ENCODE data around the gene PHGDH.
"Not testable (repeated sequence)": the region's sequence is repeated elsewhere in the genome, so short reads cannot be mapped to it uniquely, and the experiment has no call there.

Gene PHGDH

GRCh38 chr1:119680723-119681122 lies 31.0 kb upstream of the PHGDH start:
- DNase-seq (no peak), ATAC-seq (replicated peaks) (no peak)
- no peaks in the 10 kb centered on the region for H3K4me1 Mint-ChIP-seq (ENCODE audit: low read depth in 2 of 2)
- H3K4me3 Mint-ChIP-seq: no peak overlapping the region
- H3K9me3 Mint-ChIP-seq: no peaks in the 10 kb centered on the region
- H3K27ac Mint-ChIP-seq: no peak overlapping the region
- no peaks in the 10 kb centered on the region for H3K36me3 Mint-ChIP-seq (ENCODE audit: insufficient read depth)
- H3K27me3 Mint-ChIP-seq: peaks cover 18 to 28% of the 10 kb centered on the region in 2 donors

DNA sequence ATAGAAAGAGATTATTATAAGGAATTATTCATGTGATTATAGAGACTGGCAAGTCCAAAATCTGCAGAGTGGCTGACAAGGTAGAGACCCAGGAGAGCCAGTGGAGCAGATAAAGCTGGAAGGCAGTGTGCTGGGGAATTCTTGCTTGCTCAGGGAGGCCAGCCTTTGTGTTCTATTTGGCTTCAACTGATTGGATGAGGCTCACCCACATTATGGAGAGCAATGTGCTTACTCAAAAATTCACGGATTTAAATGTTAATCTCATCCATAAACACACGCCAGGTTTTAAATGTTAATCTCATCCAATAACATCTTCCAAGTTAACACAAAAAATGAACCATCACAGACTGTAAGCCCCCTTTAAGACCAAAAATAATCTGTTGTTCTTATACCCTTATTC lies 30.2 kb upstream of the PHGDH start:
- ATAC-seq (replicated peaks) (no peak), DNase-seq (no peak)
- Mint-ChIP-seq H3K9me3 (no peaks in the 10 kb centered on the region), H3K36me3 (ENCODE audit: insufficient read depth) (no peaks in the 10 kb centered on the region), H3K27me3 (peaks cover 18 to 20% of the 10 kb centered on the region in 2 donors), H3K27ac (no peak overlapping the region), H3K4me1 (ENCODE audit: low read depth in 2 of 2) (no peaks in the 10 kb centered on the region), H3K4me3 (no peak overlapping the region)

- no peaks in the 10 kb centered on the region for H3K9me3 Mint-ChIP-seq
- ATAC-seq (replicated peaks) (no peak), DNase-seq (no peak)
- no peaks in the 10 kb centered on the region for H3K36me3 Mint-ChIP-seq (ENCODE audit: insufficient read depth)
- H3K27ac Mint-ChIP-seq: no peak overlapping the region
- no peaks in the 10 kb centered on the region for H3K4me1 Mint-ChIP-seq (ENCODE audit: low read depth in 2 of 2)
- H3K27me3 Mint-ChIP-seq: peaks cover 15 to 18% of the 10 kb centered on the region in 2 donors
- no peak overlapping the region for H3K4me3 Mint-ChIP-seq
Measured at GRCh38 chr1:119682141-119682540, 29.6 kb upstream of the PHGDH start.

GRCh38 chr1:119683893-119684292 lies 27.8 kb upstream of the PHGDH start:
- Mint-ChIP-seq H3K9me3 (no peaks in the 10 kb centered on the region), H3K27me3 (peaks cover 8 to 13% of the 10 kb centered on the region in 2 donors), H3K4me3 (no peak overlapping the region), H3K27ac (no peak overlapping the region), H3K36me3 (ENCODE audit: insufficient read depth) (no peaks in the 10 kb centered on the region), H3K4me1 (ENCODE audit: low read depth in 2 of 2) (no peaks in the 10 kb centered on the region)
- DNase-seq (no peak), ATAC-seq (replicated peaks) (no peak)

DNA sequence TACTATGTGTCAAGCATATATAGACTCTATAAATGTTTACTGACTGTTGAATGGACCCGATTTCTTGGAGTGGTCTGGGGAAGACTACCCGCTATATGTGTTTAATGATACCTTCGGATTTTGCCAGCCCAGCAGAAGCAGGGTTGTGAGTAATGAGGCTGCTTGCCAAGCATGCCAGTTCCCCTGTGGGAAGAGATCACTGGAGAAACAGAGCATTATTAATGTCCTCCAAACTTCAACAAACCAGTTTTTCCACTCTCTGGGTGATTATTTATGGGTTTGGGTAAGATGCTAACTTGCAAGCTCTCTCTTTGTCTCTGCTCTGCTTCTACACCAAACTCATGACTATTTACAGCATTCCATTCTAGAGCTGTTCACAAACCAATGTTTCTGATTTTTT lies 25.1 kb upstream of the PHGDH start:
- H3K4me3 Mint-ChIP-seq: no peak overlapping the region
- no peak for ATAC-seq (replicated peaks)
- no peak for DNase-seq
- H3K4me1 Mint-ChIP-seq (ENCODE audit: low read depth in 2 of 2): no peaks in the 10 kb centered on the region
- no peak overlapping the region for H3K27ac Mint-ChIP-seq
- H3K9me3 Mint-ChIP-seq: no peaks in the 10 kb centered on the region
- no peaks in the 10 kb centered on the region for H3K27me3 Mint-ChIP-seq
- no peaks in the 10 kb centered on the region for H3K36me3 Mint-ChIP-seq (ENCODE audit: insufficient read depth)

DNA sequence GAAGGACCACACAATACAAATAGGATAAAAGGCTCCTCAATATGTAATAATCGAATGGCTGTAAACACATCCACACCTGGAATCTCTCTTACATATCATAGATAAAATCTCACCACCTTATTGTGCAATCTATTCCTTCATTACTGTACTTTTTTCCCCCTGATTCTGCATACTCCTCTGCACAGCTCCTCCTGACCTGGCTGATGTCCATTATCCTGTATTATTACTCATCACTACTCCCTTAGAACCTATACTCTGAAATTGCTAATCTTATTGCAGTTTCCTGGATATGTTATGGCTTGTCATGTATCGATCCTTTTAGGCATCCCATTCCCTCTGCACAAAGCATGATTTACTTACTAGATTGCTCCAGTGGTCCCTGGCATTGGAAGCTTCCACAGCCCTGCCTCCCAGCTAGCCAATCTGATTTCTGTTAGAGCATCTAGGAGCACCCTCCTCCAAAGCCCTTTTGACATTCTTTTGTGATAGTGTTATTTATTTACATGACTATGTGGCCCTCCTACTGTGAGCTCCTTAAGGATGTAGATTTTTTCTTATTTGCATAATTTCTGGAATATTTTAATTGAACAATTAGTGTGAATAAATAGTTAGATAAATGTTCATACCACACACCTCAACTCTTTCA lies 24.2 kb upstream of the PHGDH start:
- DNase-seq (no peak), ATAC-seq (replicated peaks) (no peak)
- Mint-ChIP-seq H3K27ac (no peak overlapping the region), H3K36me3 (ENCODE audit: insufficient read depth) (no peaks in the 10 kb centered on the region), H3K4me3 (no peak overlapping the region), H3K4me1 (ENCODE audit: low read depth in 2 of 2) (no peaks in the 10 kb centered on the region), H3K9me3 (no peaks in the 10 kb centered on the region), H3K27me3 (no peaks in the 10 kb centered on the region)

DNA sequence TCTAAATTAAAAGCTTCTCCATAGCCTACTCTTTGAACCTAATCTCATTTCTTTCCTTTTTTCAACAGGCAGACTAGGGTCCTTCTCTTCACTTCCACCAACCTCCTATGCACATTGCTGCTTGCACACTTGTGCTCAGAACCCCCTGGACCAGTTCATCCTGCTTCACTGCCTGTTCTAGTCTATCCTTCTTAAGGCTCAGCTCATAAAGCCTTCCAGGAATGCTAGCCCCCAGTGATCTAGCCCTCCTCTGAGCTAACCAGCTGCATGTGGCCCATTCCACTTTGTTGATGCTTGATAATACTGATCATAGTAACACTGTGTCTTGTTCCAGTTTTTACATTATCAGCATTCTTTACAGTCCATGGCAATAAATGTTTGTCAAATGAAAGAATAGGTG lies 22.9 kb upstream of the PHGDH start:
- Mint-ChIP-seq H3K4me3 (no peak overlapping the region), H3K27ac (no peak overlapping the region), H3K27me3 (peaks cover 0 to 1% of the 10 kb centered on the region in 2 donors), H3K36me3 (ENCODE audit: insufficient read depth) (no peaks in the 10 kb centered on the region), H3K9me3 (peaks cover 0 to under 1% of the 10 kb centered on the region in 2 donors), H3K4me1 (ENCODE audit: low read depth in 2 of 2) (no peaks in the 10 kb centered on the region)
- no peak for DNase-seq
- no peak for ATAC-seq (replicated peaks)

GRCh38 chr1:119689511-119689910 lies 22.2 kb upstream of the PHGDH start:
- Mint-ChIP-seq H3K9me3 (peaks cover 0 to 7% of the 10 kb centered on the region in 2 donors), H3K27me3 (peaks cover 6 to 8% of the 10 kb centered on the region in 2 donors), H3K4me1 (ENCODE audit: low read depth in 2 of 2) (no peaks in the 10 kb centered on the region), H3K36me3 (ENCODE audit: insufficient read depth) (no peaks in the 10 kb centered on the region), H3K27ac (no peak overlapping the region), H3K4me3 (no peak overlapping the region)
- no peak for DNase-seq
- no peak for ATAC-seq (replicated peaks)

DNA sequence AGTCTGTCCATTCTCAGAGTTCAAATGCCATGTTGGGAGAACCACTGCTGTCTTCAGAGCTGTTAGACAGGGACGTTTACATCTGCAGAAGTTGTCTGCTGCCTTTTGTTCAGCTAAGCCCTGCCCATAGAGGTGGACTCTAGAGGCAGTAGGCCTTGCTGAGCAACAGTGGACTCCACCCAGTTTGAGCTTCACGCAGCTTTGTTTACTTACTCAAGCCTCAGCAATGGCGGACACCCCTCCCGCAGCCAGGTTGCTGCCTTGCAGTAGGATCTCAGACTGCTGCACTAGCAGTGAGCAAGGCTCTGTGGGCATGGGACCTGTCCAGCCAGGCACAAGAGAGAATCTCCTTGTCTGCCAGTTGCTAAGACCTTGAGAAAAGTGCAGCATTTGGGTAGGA lies 14.9 kb upstream of the PHGDH start:
- not testable (repeated sequence) for H3K4me3 Mint-ChIP-seq; H3K4me1 Mint-ChIP-seq (ENCODE audit: low read depth in 2 of 2); H3K36me3 Mint-ChIP-seq (ENCODE audit: insufficient read depth); DNase-seq; H3K27ac Mint-ChIP-seq; ATAC-seq (replicated peaks)
- Mint-ChIP-seq H3K9me3 (peaks cover 6 to 19% of the 10 kb centered on the region in 2 donors), H3K27me3 (peaks cover 62 to 64% of the 10 kb centered on the region in 2 donors)

DNA sequence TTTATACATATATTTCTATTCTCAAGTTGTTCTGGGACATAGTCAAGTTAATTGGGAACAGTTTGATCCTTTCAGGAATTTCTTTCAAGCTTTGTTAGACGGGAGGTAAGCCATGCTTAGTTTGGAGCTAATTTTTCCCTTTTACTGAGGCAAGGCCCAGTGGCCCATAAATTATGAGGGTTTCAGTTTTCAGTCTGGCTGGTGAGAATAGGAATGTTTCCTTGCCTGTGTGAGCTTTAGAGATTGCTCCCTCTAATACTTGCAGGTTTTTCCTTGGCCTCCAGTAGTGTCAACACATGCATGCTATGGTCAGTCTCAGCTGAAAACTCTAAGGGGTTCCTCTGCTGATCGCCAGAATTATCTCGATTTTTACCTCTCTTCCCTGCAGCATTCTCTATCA lies 14.1 kb upstream of the PHGDH start:
- DNase-seq (no peak), ATAC-seq (replicated peaks) (no peak)
- Mint-ChIP-seq H3K9me3 (peaks cover 11 to 26% of the 10 kb centered on the region in 2 donors), H3K4me3 (no peak overlapping the region), H3K36me3 (ENCODE audit: insufficient read depth) (no peaks in the 10 kb centered on the region), H3K4me1 (ENCODE audit: low read depth in 2 of 2) (no peaks in the 10 kb centered on the region), H3K27ac (no peak overlapping the region), H3K27me3 (peaks cover 65 to 68% of the 10 kb centered on the region in 2 donors)

DNA sequence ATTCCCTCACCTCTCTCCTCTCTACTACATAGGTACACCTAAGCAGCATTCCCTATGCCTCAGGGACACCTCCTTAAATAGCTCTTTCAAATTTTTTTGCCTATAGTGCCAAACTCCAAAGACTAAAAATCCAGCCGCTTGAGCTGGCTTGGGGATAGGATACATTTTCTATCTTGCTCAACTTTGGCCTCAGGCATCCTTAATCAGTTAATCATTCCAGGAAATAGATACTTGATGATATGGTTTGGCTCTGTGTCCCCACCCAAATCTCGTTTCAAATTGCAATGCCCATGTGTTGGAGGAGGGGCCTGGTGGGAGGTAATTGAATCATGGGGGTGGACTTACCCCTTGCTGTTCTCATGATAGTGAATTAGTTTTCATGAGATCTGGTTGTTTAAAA lies 11.4 kb upstream of the PHGDH start:
- no peak for ATAC-seq (replicated peaks)
- H3K9me3 Mint-ChIP-seq: peaks cover 14 to 23% of the 10 kb centered on the region in 2 donors
- no peak overlapping the region for H3K4me3 Mint-ChIP-seq

GRCh38 chr1:119701659-119702058 lies 10.1 kb upstream of the PHGDH start:
- no peak for ATAC-seq (replicated peaks)

More for the DNA sequence above, 11.4 kb upstream of the PHGDH start:
- no peaks in the 10 kb centered on the region for H3K36me3 Mint-ChIP-seq (ENCODE audit: insufficient read depth)
- no peak for DNase-seq
- H3K27ac Mint-ChIP-seq: no peak overlapping the region
- H3K27me3 Mint-ChIP-seq: peaks cover 60 to 63% of the 10 kb centered on the region in 2 donors
- no peaks in the 10 kb centered on the region for H3K4me1 Mint-ChIP-seq (ENCODE audit: low read depth in 2 of 2)

GRCh38 chr1:119702384-119702783 lies 9.3 kb upstream of the PHGDH start:
- Mint-ChIP-seq H3K4me3 (no peak overlapping the region), H3K4me1 (ENCODE audit: low read depth in 2 of 2) (no peaks in the 10 kb centered on the region)
- DNase-seq: no peak

More at GRCh38 chr1:119701659-119702058, 10.1 kb upstream of the PHGDH start:
- Mint-ChIP-seq H3K27ac (no peak overlapping the region), H3K4me3 (no peak overlapping the region), H3K36me3 (ENCODE audit: insufficient read depth) (no peaks in the 10 kb centered on the region), H3K27me3 (peaks cover 54% of the 10 kb centered on the region in 2 donors), H3K4me1 (ENCODE audit: low read depth in 2 of 2) (no peaks in the 10 kb centered on the region), H3K9me3 (peaks cover 14 to 23% of the 10 kb centered on the region in 2 donors)
- no peak for DNase-seq

DNA sequence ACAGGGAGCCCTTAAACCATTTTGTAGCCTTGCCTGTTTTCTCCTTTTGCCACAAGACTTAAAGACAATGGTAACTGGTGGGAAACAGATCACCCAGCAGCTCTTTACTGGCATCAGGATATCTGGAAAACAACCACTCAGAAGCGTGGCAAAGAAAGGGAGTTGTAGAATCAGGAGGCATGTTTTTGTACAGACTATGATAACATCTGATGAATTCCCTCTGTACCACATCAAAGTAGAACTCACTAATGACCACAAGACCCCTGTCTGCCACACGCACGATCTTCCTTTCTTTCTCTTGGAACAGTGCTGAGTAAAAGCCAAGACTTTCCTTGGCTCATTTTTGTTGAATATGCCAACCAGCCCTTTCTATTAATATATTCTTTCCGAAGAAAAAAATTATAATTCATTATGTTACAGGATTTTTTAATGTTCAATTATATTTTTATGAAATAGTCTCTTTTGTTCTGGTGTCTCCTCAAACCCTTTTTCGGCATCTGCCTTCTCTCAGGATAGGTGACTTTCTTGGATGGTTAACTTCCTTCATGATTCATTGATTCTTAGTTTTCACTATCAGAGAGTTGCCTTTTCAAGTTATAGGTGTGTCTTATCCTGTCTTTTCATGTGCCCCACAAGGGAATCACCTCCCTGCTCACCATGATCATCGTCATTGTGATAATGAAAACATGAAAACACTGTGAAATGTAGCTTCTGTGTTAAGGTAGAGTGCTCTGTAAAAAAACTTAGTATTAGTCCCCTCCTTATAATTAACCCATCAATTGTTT lies 7.9 kb upstream of the PHGDH start:
- H3K27me3 Mint-ChIP-seq: peaks cover 42 to 53% of the 10 kb centered on the region in 2 donors
- no peak overlapping the region for H3K4me3 Mint-ChIP-seq
- H3K9me3 Mint-ChIP-seq: peaks cover 14 to 23% of the 10 kb centered on the region in 2 donors
- no peak overlapping the region for H3K27ac Mint-ChIP-seq
- DNase-seq (no peak), ATAC-seq (replicated peaks) (no peak)
- H3K4me1 Mint-ChIP-seq (ENCODE audit: low read depth in 2 of 2): no peaks in the 10 kb centered on the region
- H3K36me3 Mint-ChIP-seq (ENCODE audit: insufficient read depth): no peaks in the 10 kb centered on the region

More at GRCh38 chr1:119702384-119702783, 9.3 kb upstream of the PHGDH start:
- Mint-ChIP-seq H3K27ac (no peak overlapping the region), H3K36me3 (ENCODE audit: insufficient read depth) (no peaks in the 10 kb centered on the region), H3K9me3 (peaks cover 14 to 23% of the 10 kb centered on the region in 2 donors), H3K27me3 (peaks cover 54% of the 10 kb centered on the region in 2 donors)
- no peak for ATAC-seq (replicated peaks)

All from effector memory CD8-positive, alpha-beta T cell (primary cell).